K562 (cell line): ENCODE data around the gene TGM1. TPM values are rescaled to one million over a fixed set of nuclear protein-coding genes. Genes with fewer than 3 reads are reported as not detected.

ENCODE experiments used
- ATAC-seq: fragments of 200-7000 bp; cut with Tn5 transposase; 3 replicates; pipeline ENCODE4 v1.9.1; 2020; ENCODE audit warnings: moderate library complexity
- BruUV-seq: library from RNA; stranded (reverse); fragments of 400-500 nt; replicated peaks from 2 replicates; lab custom pipeline; 2021; lab: Mats Ljungman, UMichigan
- CTCF ChIA-PET: fragments of 300-600 bp; formaldehyde crosslinking; extraction: SDS; loops from one replicate; lab custom pipeline; 2021; ENCODE audit warnings: low intra/inter-chr PET ratio; lab: Yijun Ruan, JAX
- POLR2A ChIA-PET: fragments of 300-600, 350-650 bp; sonication (Branson Sonifier 250); formaldehyde crosslinking; extraction: SDS; loops from one replicate; lab custom pipeline; 2021; ENCODE audit warnings: antibody characterized with exemption, inconsistent platforms; lab: Yijun Ruan, JAX
- DNase-seq, 4 experiments: peaks; one replicate each; pipeline versions ENCODE4 v3.0.0 to v3.0.0-alpha.2; 2011 to 2018; ENCODE audit warnings: low spot score in 3 of 4, mixed read lengths in 3 of 4; ENCODE audit errors: extremely low read depth in 1 of 4
- FAIRE-seq: peaks from 2 replicates; lab custom pipeline; 2011; peaks lifted over from hg19 to GRCh38; lab: Jason Lieb, UNC
- H2AFZ ChIP-seq: 2 replicates; pipeline ENCODE4 v1.6.0; 2011; ENCODE audit warnings: low read depth, low read length, control low read depth, inconsistent platforms
- H3K27ac ChIP-seq: fragments of 200-600 bp; 3 replicates; pipeline ENCODE4 v1.8.0; 2011; ENCODE audit warnings: low read depth, mild to moderate bottlenecking, control low read depth, inconsistent platforms, low read length, moderate library complexity, mixed read lengths; ENCODE audit errors: extremely low read depth
- H3K27me3 ChIP-seq, 2 experiments: fragments of 300-600 bp in 1 of 2; 2 replicates in 1 of 2; 3 replicates in 1 of 2; pipeline versions ENCODE4 v1.6.0 to v1.8.0; 2011; ENCODE audit warnings: inconsistent platforms in 2 of 2, low read length in 2 of 2, mild to moderate bottlenecking in 1 of 2, mixed read lengths in 1 of 2, moderate library complexity in 1 of 2; ENCODE audit not compliant: control insufficient read depth in 2 of 2, insufficient read depth in 2 of 2
- H3K36me3 ChIP-seq: fragments of 300-600 bp; 3 replicates; pipeline ENCODE4 v1.8.0; 2011; ENCODE audit warnings: mild to moderate bottlenecking, low read length, inconsistent platforms; ENCODE audit not compliant: control insufficient read depth, insufficient read depth
- H3K4me1 ChIP-seq, 2 experiments: fragments of 200-600 bp in 1 of 2; replicated peaks in 1 of 2; 2 replicates in 1 of 2; 3 replicates in 1 of 2; pipeline versions ENCODE4 v1.5.1 to v1.8.0; 2011; ENCODE audit warnings: inconsistent platforms in 2 of 2, low read length in 2 of 2, mild to moderate bottlenecking in 1 of 2, mixed read lengths in 1 of 2, moderate library complexity in 1 of 2; ENCODE audit not compliant: control insufficient read depth in 2 of 2, insufficient read depth in 2 of 2
- H3K4me2 ChIP-seq: 2 replicates; pipeline ENCODE4 v1.6.1; 2011; ENCODE audit warnings: low read length, control low read depth, inconsistent platforms, mixed read lengths; ENCODE audit not compliant: insufficient read depth
- H3K4me3 ChIP-seq: fragments of 200-600 bp; sonication (generic), shearing (Covaris generic); 2 replicates; pipeline ENCODE4 v1.5.1; 2016; ENCODE audit warnings: control low read depth, inconsistent platforms
- H3K79me2 ChIP-seq: fragments of 200-600 bp; 3 replicates; pipeline ENCODE4 v1.8.0; 2011; ENCODE audit warnings: low read length, inconsistent platforms; ENCODE audit not compliant: control insufficient read depth, insufficient read depth
- H3K9ac ChIP-seq, 2 experiments: 2 replicates each; pipeline versions ENCODE4 v1.6.0 to v1.6.1; 2011; ENCODE audit warnings: low read depth in 2 of 2, low read length in 2 of 2, control low read depth in 1 of 2, inconsistent platforms in 1 of 2, mild to moderate bottlenecking in 1 of 2, mixed read lengths in 1 of 2; ENCODE audit not compliant: insufficient read depth in 1 of 2
- H3K9me1 ChIP-seq: one replicate; pipeline ENCODE4 v1.6.0; 2011; ENCODE audit warnings: inconsistent platforms, mild to moderate bottlenecking, low read length, moderate library complexity; ENCODE audit not compliant: control insufficient read depth, insufficient read depth
- H3K9me3 ChIP-seq: replicated peaks from 2 replicates; pipeline ENCODE4 v1.5.1; 2011; ENCODE audit warnings: low read depth, low read length, inconsistent platforms; ENCODE audit not compliant: control insufficient read depth, insufficient read depth
- H4K20me1 ChIP-seq: replicated peaks from 2 replicates; pipeline ENCODE4 v1.6.1; 2011; ENCODE audit warnings: low read length, inconsistent platforms, mixed read lengths; ENCODE audit not compliant: control insufficient read depth, insufficient read depth
- CHAMP1 ChIP-seq: fragments of 450-650 bp; IDR thresholded peaks from 2 replicates; pipeline ENCODE4 v1.6.1; 2016; ENCODE audit warnings: mild to moderate bottlenecking
- CREM ChIP-seq: IDR thresholded peaks from 2 replicates; pipeline ENCODE4 v1.6.1; 2014; ENCODE audit warnings: antibody characterized with exemption, low read depth
- ETV1 ChIP-seq: fragments of 450-650 bp; conservative IDR thresholded peaks from 2 replicates; pipeline ENCODE4 v1.6.1; 2016; ENCODE audit warnings: missing genetic modification characterization, control low read depth, low read depth, missing compliant biosample characterization
- FOS ChIP-seq: IDR thresholded peaks from 3 replicates; pipeline ENCODE4 v1.6.1; 2011; ENCODE audit not compliant: insufficient read length; ENCODE audit errors: extremely low read depth
- GTF3C2 ChIP-seq: IDR thresholded peaks from 3 replicates; pipeline ENCODE4 v1.6.1; 2011; ENCODE audit warnings: borderline replicate concordance, mild to moderate bottlenecking, moderate library complexity; ENCODE audit not compliant: insufficient read length; ENCODE audit errors: extremely low read depth
- KDM2B ChIP-seq: fragments of 250-450 bp; sonication (Bioruptor Pico); IDR thresholded peaks from 2 replicates; pipeline ENCODE4 v1.8.0; 2021; ENCODE audit warnings: mild to moderate bottlenecking, moderate library complexity
- LCOR ChIP-seq: sonication (generic); formaldehyde crosslinking; IDR thresholded peaks from 2 replicates; pipeline ENCODE4 v1.8.0; 2022; ENCODE audit warnings: mild to moderate bottlenecking, missing genetic modification reagents
- MYBL2 ChIP-seq, 2 experiments: fragments of 450-650 bp in 1 of 2; sonication (generic) in 1 of 2; formaldehyde crosslinking in 1 of 2; IDR thresholded peaks; 2 replicates each; pipeline versions ENCODE4 v1.6.1 to v1.8.1; 2017 to 2022; ENCODE audit warnings: borderline replicate concordance in 1 of 2, inconsistent platforms in 1 of 2, low read depth in 1 of 2, mild to moderate bottlenecking in 1 of 2, missing genetic modification reagents in 1 of 2, moderate library complexity in 1 of 2
- NONO ChIP-seq, 2 experiments: fragments of 200-400 bp in 1 of 2; fragments of 450-650 bp in 1 of 2; formaldehyde crosslinking in 1 of 2; IDR thresholded peaks; 2 replicates each; pipeline ENCODE4 v1.6.1; 2017; ENCODE audit warnings: low read depth in 2 of 2, mild to moderate bottlenecking in 2 of 2, moderate library complexity in 2 of 2, low read length in 1 of 2
- RFX5 ChIP-seq: IDR thresholded peaks from 2 replicates; pipeline ENCODE4 v1.6.1; 2011; ENCODE audit warnings: low read depth, mild to moderate bottlenecking, improper control_type of control experiment, low read length
- RFX7 ChIP-seq: fragments of 250-450 bp; sonication (Bioruptor Pico); IDR thresholded peaks from 2 replicates; pipeline ENCODE4 v1.5.1; 2021; ENCODE audit warnings: mild to moderate bottlenecking
- TBP ChIP-seq: optimal IDR thresholded peaks from 2 replicates; pipeline ENCODE3; 2011; ENCODE audit warnings: low read depth, low read length, improper control_type of control experiment
- ZNF316 ChIP-seq: fragments of 450-650 bp; IDR thresholded peaks from 2 replicates; pipeline ENCODE4 v1.6.1; 2016
- ZNF512 ChIP-seq: IDR thresholded peaks from 2 replicates; pipeline ENCODE4 v1.6.1; 2016; ENCODE audit warnings: missing genetic modification characterization, missing compliant biosample characterization
- ZSCAN32 ChIP-seq: fragments of 450-650 bp; formaldehyde crosslinking; IDR thresholded peaks from 2 replicates; pipeline ENCODE4 v1.4.0; 2020; ENCODE audit warnings: mild to moderate bottlenecking, moderate library complexity
- WGBS: fragments of 100-300 bp; shearing (Covaris generic); methylation state at CpG from one replicate; pipeline ENCODE4 v1.1.6; 2016; ENCODE audit warnings: low coverage, mixed read lengths; ENCODE audit not compliant: insufficient coverage; ENCODE audit errors: missing lambda C conversion rate; 5-methylcytosine and 5-hydroxymethylcytosine counted together
- in situ Hi-C: fragments of 300-500 bp; cut with MboI; formaldehyde crosslinking; loops from 4 replicates; pipeline ENCODE4 v1.15.0; 2018; ENCODE audit warnings: inconsistent platforms, mixed read lengths
- intact Hi-C: fragments of 100-400 bp; cut with micrococcal nuclease; formaldehyde crosslinking; loops from 2 replicates; pipeline ENCODE4 v1.14.2; 2022
- polyA plus RNA-seq, 8 experiments: library from polyadenylated mRNA; depleted of rRNA in 4 of 8; stranded (reverse) in 5 of 8; unstranded in 3 of 8; fragments of >200 nt; fragmentation: Nextera tagmentation in 2 of 8; fragmentation: Illumina TruSeq in 1 of 8; extraction: Ambion mirVana in 2 of 8; extraction: Trizol in 1 of 8; gene quantifications; 2 replicates each; pipeline versions ENCODE4 v1.2.1 to v1.2.3, GENCODE V29; 2011 to 2014; ENCODE audit warnings: inconsistent platforms in 1 of 8, missing spikeins in 1 of 8
- total RNA-seq, 7 experiments: library from RNA; depleted of rRNA in 6 of 7; stranded (reverse); fragments of >200 nt in 6 of 7; fragmentation: Illumina TruSeq in 2 of 7; extraction: Trizol in 2 of 7; gene quantifications; 2 replicates each; pipeline versions ENCODE4 v1.2.1 to v1.2.3, GENCODE V29; 2011 to 2021; ENCODE audit warnings: low replicate concordance in 1 of 7

Gene TGM1
- total and polyA plus RNA-seq, 9 of the 15 experiments (the other 6 are each of a cell fraction or from before 2014, with no cell fraction given) = 0.13 to 4.4 (median 0.88) TPM

- Histone ChIP-seq H2AFZ (peak overlapping the region; percentile 49), H3K4me3 (peak overlapping the region; percentile 71), H3K9me1 (peaks cover 3% of the 10 kb centered on the region), H4K20me1 (no peaks in the 10 kb centered on the region), H3K9me3 (no peaks in the 10 kb centered on the region), H3K4me2 (peak overlapping the region; percentile 91), H3K27ac (peak overlapping the region; percentile 75), H3K36me3 (peaks cover 57% of the 10 kb centered on the region), H3K79me2 (peaks cover 28% of the 10 kb centered on the region), H3K9ac (peak overlapping the region; percentile 76 to 96), H3K27me3 (no peaks in the 10 kb centered on the region), H3K4me1 (peaks cover 12 to 14% of the 10 kb centered on the region in 2 experiments; a peak in 4 of 5 replicates)
- DNase-seq = peak in 1 of 4 experiments; percentile 14
- BruUV-seq = no TSS peak
- POLR2A ChIA-PET = interaction anchor here (0.6 to 2.3 kb wide), 9 partner anchors 9 to 186 kb away, joined by 3 to 10 read pairs (median 3); partner anchors contain the start of genes DCAF11, IPO4, NRL and RABGGTA
- CTCF ChIA-PET = no interaction called here
- ATAC-seq = no peak
- no peak for FAIRE-seq
- in situ Hi-C loops = no loop called here
- 3% methylated on average over 11 of the region's 16 CpGs for WGBS
- TF ChIP-seq NONO (IDR thresholded peaks at IDR 0.05; ENCODE audit: low read depth in 2 of 2, low read length in 1 of 2) (no peak), FOS (no peak), MYBL2 (IDR thresholded peaks at IDR 0.05; ENCODE audit: low read depth) (no peak), MYBL2 (CRISPR knock-in tag; IDR thresholded peaks at IDR 0.05; ENCODE audit: borderline replicate concordance) (no peak), KDM2B (CRISPR knock-in tag) (no peak), ZSCAN32 (CRISPR knock-in tag) (no peak), CREM (no peak), RFX5 (no peak), RFX7 (CRISPR knock-in tag) (no peak), ETV1 (tag) (no peak), GTF3C2 (no peak), TBP (no peak), CHAMP1 (no peak), ZNF316 (no peak), ZNF512 (no peak), LCOR (no peak)
- intact Hi-C loops = no loop called here
Measured at GRCh38 chr14:24300326-24300980, 37.5 kb upstream of the TGM1 start.
